SH-SY5Y (cell line): ENCODE data around the gene SLC35F1.

Experiments used
- GATA2 ChIP-seq: IDR thresholded peaks from 2 replicates; pipeline ENCODE4 v1.6.1; 2011; ENCODE audit warnings: mild to moderate bottlenecking, low read depth, low read length
- GATA3 ChIP-seq: IDR thresholded peaks from 2 replicates; pipeline ENCODE4 v1.6.1; 2011; ENCODE audit warnings: low read depth, mild to moderate bottlenecking, low read length, moderate library complexity

SLC35F1 gene

DNA sequence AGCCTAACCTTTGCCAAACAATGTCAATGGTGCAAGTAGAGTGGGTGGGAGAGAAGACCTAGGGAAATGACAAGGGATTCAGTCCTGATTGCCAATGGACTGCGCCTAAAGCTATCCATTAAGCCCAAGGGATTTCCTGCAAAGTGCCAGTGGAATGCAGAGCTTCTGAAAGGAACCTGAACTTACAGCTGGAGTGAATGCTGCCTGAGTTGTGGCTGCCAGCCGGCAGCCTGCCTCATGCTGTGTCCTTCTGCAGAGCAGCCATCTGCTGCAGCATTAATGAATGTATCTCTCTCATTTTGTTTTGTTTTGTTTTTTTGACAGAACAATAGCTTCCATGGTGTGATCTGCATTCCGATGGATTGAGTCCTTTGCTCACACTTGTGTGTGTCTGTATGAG is 44.7 kb downstream of the SLC35F1 start:
- TF ChIP-seq GATA2: no peak
- TF ChIP-seq GATA3: no peak

DNA sequence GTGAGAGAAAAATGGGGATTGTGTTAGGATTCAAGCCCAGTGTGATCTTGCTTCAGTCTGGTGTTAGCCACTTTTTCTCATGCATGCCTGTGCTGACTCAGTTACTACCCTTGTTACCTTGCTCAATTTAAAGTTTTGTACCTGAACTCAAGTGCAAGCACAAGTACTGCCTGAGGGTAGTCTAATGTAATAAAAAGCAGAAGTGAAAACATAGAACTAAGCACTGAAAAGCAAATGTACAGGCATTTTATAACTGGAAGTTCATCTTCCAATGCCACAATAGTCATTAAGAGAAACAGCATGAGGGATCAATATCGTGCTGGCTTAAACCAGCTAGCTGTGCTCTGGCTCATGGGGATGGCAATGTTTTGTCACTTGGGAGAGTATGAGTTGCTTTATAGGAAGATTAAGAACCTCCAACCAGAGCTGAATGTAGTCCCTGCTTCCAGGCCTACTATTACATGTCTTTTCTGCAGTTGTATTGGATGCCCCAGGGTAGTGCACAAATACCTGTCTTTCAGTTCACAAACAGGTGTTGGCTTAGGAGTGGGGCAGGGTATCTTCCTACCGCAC is 48.7 kb downstream of the SLC35F1 start:
- TF ChIP-seq GATA3 (no peak), GATA2 (no peak)

DNA sequence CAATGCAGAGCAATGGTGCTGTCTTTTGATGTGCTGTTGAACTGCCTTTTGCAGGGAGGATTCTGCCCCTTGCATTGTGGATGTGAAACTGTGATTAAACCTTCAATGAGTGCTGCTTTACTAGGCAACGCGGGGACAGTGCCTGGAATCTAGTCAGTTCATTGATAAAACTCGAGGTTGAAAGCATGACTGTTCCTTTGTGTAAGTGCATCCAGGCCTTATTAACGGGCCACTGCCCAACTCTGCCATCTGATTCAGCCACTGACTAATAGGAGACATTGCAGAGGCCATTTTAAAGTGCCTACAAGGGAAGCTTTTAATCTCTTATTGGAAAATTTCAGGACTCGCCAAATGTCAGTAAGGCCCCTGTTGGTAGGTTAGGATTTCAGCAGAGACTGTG is 49.3 kb downstream of the SLC35F1 start:
- TF ChIP-seq GATA2 (no peak), GATA3 (no peak)

DNA sequence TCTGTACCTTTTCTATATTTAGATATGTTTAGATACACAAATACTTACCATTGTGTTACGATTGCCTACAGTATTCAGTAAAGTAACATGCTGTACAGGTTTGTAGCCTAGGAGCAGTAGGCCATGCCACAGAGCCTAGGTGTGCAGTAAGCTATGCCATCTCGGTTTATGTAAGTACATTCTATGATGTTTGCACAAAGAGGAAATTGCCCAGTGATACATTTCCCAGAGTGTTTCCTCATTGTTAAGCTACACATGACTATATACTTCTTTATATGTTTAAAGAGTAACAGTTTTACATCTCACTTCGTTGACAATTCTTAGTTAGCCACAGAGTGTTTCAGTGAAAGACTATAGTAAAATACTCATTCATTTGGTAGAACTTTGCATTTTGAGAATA is 51.5 kb downstream of the SLC35F1 start:
- TF ChIP-seq GATA3 (no peak), GATA2 (no peak)

DNA sequence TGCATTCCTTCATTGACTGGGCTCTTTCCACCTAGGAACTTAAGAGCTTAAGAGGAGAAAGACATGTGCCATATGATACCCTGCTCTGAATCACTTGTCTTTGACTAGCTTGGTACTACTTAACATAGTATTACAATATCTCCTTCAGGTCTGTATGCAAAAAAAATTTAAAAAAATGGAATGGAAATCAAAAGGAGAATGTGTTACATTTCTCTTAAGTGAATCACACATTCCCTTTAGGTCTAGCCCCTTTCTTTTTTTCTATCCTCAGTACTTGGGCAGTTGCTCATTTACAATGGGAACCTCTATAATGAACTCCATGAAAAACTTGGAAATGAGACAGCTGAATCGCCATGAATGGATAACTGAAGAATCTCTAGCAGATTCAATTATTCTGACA is 53.8 kb downstream of the SLC35F1 start:
- no peak for TF ChIP-seq GATA2
- TF ChIP-seq GATA3: no peak

DNA sequence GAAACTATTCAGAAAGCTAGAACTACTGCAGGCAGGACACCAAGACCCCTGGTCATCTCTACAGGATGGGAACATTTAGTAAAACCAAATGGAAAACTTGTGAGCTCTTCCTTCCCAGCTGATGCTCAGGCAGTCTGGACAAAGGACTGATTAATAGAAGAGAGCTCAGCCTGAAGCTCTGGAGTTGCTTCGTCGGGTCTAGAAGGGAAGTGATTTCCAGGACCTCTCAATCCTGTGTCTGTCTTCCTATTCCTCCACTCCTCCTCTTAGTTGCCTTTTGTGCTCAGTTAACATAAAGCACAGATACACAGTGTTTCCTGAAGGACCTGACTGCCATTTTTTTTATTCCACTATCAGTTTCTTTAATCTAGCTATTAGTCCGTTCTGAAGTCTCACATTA is 54.2 kb downstream of the SLC35F1 start:
- no peak for TF ChIP-seq GATA3
- TF ChIP-seq GATA2: no peak

DNA sequence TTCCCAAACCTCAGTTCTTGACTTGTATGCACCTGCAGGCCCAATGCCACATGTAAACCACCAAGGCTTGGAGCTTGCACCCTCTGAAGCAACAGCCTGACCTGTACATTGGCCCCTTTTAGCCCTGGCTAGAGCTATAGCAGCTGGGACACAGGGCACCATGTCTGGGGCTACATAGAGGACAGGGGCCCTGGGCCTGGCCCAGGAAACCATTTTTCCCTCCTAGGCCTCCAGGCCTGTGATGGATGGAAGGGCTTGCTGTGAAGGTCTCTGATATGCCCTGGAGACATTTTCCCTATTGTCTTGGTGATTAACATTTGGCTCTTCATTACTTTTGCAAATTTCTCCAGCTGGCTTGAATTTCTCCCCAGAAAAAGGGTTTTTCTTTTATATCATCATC is 64.6 kb downstream of the SLC35F1 start:
- TF ChIP-seq GATA3: no peak
- TF ChIP-seq GATA2: no peak

DNA sequence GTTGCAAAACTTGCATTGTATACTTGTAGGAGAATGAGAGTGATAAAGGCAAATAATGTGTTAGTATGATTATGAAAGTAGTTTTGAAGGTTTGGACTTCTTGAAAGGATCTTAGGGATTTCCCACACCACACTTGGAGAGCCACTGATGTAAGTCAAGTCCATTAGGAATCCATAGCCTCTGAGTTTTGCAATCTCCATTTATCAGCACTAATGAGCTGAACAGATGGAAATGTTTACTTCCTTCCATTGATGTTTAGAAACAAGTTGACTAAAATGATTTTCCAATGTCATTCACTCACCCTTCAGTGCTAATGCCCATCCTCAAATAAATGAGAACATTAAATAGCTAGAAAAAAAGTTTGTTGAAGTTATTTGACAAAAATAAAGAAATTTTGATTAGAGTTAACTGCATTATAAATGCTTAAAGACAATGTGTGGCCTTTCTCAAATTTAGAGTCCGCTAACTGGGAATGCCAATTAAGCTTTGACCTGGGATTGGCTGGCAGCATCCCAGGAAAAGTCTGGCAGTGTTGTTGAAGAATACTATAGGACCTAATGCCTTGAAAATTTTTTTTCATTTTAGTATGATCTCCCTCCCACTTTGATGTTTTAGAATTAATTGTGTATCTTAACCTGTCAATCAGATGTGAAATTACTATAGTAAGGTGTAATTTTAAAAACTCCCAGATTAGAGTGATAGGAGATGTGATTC is 68.0 kb downstream of the SLC35F1 start:
- TF ChIP-seq GATA2: no peak
- no peak for TF ChIP-seq GATA3

DNA sequence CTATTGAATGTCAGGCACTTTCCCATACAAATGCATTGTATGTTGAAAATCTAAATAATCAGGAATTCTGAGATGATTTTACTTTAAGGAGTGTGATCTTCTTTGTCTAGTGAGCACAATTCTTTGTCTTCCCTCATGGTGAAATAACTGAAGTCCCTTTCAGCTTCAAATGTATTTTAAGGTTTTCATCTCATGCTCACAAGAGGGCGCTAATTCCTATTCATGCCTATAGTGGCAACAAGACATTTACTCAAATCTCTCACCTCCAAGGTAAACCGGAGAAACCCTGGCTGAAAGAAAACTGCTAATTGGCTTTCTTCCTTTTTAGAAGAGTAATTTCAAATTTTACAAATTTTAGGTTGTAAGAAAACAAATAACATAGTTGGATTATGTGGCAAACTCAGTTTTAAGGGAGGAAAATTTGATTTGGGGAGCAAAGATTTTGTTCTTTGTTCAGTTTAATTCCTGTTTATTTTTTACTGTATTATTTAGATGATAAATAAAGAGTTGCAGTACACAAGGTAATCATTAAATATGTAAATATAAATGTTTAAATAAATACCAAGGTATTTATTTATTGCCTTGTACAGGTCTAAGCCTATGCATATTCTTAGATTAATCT is 69.1 kb downstream of the SLC35F1 start:
- TF ChIP-seq GATA2: no peak
- no peak for TF ChIP-seq GATA3

DNA sequence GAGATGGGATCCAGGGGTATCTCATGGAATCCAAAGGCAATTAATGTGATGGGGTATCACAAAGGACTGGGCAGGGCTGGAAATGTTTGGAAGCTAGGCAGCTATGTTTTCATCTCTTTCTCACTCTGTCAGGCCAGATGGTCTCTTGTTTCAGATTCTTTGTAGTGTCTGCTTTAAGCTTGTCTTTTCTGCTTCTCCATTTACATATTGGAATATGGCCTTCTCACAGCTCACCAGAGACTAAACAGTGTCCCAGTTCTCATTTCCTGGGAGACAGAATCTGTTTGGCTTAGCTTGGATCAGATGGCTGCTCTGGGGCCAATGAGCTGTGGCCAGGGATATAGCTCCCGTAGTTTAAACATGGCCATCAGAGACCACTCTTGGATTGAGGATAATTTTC is 78.9 kb downstream of the SLC35F1 start:
- TF ChIP-seq GATA2: no peak
- no peak for TF ChIP-seq GATA3

DNA sequence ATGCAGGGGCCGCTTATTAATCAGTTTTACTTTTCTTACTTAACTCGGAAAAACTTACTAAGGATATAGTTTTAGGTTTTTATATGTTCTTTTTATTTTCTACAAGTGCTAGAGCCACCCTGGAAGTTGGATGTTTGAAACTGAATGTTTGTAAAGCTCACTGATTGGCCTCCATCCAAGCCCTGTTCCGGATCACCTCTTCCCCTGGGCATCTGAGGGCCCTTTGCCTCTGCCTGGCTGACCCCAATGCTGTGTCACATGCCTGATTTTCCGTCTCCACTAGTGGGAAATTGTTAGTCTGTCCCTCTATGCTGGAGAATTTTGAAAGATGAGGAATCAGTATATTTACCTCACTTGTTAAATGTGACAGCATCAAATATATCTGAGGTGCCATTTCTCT is 79.3 kb downstream of the SLC35F1 start:
- TF ChIP-seq GATA2 (no peak), GATA3 (no peak)

DNA sequence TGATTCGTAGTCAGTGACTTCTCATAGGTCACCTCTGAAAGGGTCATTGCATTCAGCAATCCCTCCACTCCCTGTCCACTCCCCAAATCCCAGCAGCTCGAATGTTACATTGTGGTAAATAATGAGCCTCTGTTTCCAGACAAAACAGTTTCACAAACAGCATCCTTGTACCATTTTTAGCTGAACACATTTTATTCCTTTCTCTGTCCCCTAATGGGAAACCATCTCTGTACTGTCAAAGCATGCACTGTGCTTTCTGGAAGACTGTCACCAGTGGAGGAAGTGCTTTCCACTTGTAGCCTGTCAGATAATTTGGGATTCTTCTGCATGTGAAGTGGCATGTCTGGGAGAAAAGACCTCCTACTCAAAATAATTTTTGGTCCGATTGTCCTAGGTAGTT is 82.0 kb downstream of the SLC35F1 start:
- TF ChIP-seq GATA3: no peak
- TF ChIP-seq GATA2: no peak

DNA sequence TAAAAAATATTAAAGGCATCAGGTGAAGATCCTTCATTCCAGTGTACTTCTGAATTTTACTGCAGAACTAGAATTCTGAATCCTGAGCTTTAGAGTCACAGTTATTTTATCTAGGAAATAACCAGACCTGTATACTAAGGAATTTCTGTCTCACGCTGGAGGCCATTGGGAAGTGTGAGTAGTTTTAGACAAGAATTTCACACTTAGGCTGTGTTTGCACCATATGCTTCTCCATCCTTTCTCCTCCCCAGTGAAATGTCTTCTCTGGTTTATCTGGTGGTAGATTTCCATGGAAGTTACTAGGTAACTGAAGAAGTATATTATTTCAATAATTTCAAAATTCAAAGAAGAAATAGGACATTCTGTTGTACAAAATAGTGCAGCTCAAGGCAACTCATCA is 83.1 kb downstream of the SLC35F1 start:
- TF ChIP-seq GATA3: no peak
- no peak for TF ChIP-seq GATA2

DNA sequence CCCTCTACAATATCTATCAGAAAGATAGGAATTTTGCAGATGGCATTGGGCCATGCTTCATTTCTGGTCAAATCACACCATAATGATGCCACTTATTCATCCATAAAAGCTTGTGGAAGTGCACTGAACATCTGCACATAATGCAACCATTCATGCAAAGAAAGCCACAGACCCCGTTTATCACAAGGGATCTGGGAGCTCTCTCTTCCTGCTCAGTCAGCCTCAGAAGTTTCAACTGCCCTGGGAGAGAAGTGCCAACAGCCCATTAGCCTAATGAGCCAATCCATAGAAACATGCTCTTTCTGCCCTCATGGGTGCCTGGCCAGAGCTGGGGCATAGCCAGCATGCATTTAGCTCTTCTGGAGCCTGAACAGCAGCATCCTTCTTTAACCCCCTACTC is 85.8 kb downstream of the SLC35F1 start:
- TF ChIP-seq GATA3: no peak

DNA sequence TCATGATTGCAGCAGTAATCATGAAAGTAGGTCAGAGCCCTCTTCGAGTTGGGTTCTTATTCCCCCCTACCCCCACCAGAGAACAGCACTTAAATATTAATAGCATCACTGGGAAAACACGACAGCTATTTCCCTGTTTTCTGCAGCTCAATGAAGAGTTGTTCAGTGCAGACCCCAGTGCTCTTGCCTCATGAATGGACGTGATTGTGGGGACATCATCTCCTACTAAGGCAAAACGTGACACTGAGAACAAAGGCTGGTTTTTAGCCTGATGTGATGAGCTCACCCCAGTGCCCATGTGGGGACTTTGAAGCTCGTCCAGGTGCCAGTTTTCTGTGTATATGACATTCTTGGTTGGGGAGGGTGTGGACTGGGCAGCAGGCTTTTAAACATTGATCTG is 105.9 kb downstream of the SLC35F1 start:
- TF ChIP-seq GATA2 (no peak), GATA3 (no peak)

DNA sequence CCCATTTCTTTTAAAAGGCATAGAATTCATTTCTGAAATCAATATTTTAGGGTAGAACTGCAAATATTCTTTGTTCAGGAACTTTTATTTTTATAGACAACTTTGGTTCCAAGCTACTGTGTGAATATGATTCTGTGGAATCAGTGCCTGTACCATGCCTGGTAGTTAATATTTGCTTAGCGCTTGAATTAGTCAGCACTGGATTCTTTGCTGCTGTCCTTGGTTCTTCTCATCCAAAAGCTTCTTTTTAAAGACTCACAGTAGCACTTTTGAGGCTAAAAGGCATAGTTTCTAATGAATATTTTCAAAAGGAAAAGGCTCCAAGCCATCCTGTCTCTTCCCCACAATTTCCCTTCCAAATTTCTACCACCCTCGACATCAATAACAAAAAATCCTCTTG is 109.5 kb downstream of the SLC35F1 start:
- no peak for TF ChIP-seq GATA3
- no peak for TF ChIP-seq GATA2
